ENCODE data around the gene CBX3.
"Not testable (repeated sequence)": the region's sequence is repeated elsewhere in the genome, so short reads cannot be mapped to it uniquely, and the experiment has no call there.

CBX3 gene

GRCh38 chr7:26188957-26189541, 12.5 kb upstream of the CBX3 start:
- no peak for DNase-seq

DNA sequence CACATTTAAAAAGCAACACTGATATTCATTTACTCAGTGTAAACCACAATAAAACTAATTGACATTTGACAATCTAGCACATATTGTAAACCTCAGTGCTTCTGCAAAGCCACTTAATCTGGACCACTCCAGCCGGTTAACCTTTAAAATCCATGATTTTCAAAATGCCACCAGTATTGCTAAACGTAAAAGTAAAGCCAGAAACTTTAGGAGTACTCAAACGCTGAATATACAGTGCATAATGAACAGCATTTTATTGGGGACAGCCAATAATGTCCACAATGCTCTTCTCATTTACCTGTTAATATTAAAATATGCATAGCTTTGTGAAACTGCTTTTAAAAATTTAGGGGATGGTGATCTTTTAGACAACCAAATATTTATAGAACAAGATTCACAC, 11.8 kb upstream of the CBX3 start:
- no peak for DNase-seq

- no peak for DNase-seq
Measured at GRCh38 chr7:26190417-26190869, 11.1 kb upstream of the CBX3 start.

DNA sequence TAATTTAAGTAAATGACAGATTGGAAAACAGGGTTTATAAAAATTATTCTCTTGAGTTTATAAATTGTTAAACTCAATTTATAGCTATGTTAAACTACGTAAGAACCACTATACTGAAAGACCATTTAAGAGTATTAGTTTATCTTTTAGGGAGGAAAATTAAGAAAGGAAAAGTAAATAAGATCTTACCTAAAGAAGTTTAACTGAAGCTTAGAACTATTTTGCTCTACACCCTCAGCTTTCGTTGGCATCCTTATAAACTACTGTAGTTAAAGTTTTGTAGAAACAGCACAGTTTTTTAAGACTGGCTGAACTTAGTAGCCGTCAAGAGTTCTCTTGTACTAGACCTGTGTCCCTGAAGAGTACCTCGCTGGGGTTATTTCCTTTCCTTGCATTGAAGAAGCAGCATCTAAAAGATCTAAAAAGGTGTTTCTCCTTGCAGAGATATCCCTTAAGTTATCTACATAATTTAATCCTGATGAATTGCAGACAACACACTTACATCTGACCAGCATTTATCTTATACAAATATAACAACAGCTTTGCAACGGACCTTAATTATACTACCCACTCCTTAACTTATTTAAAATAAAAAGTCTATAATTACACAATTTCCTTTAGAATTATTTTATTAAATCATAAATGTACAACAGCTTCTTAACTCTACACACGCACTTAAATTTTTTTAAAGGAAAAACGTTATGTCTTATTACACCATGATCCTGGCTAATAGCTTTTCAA, 10.1 kb upstream of the CBX3 start:
- DNase-seq = no peak

GRCh38 chr7:26191974-26192479, 9.5 kb upstream of the CBX3 start:
- no peak for DNase-seq

GRCh38 chr7:26192485-26193087, 9.0 kb upstream of the CBX3 start:
- DNase-seq = no peak

DNA sequence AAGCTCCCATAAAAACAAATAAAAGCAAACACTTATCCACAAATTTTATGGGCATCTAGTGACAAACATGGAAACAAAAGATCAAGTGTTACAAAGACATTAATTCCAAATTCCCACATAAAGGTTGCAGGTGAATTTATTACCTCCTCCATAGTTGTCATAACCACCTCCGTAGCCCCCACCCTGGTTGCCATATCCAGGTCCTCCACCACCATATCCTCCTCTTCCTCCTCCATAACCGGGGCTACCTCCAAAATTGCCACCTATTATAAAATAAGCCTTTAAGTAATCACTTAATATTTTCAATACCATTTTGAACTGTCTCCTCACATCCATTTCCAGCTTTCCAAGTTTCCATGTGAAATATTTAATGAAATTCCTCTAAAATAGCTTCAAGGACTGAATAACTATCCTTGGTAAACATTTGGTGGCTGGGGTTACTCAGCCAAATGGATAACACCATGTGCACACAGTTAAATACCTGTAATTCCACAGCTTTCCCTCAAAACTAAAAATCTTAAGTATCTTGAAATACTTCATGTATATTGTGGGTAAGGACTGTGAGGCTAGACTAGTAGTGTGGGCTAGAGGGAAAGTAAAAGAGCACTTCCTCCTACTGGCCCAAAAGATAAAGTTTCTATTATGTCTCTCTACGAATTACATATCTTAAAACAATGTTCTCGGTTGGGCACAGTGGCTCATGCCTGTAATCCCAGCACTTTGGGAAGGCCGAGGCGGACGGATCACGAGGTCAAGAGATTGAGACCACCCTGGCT, 7.9 kb upstream of the CBX3 start:
- DNase-seq = no peak

- DNase-seq = not testable (repeated sequence)
Measured at GRCh38 chr7:26194764-26195163, 6.8 kb upstream of the CBX3 start.

DNA sequence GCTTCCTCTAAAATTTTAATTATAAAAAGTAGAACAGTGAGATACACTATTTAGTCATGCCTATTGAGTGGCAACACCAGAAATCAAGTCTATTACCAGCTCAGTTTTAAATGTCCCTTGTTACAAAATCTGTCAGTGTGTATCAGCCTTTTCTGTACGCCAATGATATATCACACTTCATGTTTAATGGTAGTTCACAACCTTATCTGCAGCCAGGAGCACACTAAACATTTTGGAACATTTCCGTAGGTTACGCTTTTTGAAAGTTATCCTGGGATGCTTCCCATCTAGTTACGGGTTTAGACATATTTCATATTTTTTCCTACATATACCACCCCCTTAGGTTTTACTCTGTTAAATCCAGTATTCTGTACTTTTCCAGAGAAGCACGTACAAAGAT, 6.4 kb upstream of the CBX3 start:
- DNase-seq = no peak

- DNase-seq = no peak
Measured at GRCh38 chr7:26195867-26196657, 5.5 kb upstream of the CBX3 start.

DNA sequence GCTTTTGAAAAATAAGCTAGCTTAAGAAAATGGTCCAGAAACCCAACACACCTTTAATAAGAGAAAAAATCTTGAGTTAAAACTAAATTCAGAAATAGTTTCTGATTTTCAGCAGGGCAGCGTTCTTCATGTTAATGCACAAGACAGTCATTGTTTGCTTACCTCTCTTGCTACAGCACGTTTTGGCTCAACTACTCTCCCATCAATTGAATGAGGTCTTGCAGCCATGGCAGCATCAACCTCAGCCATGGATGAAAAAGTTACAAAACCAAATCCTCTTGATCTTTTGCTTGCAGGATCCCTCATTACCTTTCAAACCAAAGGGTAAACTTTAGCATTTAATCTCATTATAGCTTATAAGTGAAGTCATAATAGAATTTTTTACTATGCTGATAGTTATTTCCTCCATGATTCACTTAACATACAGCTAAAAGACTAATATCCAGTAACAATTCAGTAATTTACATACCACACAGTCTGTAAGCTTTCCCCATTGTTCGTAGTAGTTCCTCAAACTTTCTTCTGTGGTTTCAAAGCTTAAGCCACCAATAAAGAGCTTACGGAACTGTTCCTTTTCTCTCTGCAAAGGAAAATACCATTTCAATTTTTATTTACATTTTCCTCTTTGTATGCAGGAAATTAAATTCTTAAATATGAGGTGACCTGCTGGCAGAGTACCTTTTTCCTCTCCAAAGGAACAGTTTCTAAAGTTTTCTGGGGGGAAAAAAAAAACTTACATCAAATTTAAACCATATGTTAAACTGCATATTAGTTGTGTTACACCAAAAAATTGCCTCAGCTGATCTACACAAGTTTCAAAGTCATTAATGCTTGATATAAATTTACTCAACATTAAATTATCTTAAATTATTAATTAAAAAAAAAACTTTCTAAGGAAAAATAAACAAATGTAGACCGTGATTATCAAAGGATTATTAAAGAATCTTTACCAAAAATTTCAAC, 4.1 kb upstream of the CBX3 start:
- DNase-seq = no peak

GRCh38 chr7:26198133-26198780, 3.3 kb upstream of the CBX3 start:
- DNase-seq = no peak

DNA sequence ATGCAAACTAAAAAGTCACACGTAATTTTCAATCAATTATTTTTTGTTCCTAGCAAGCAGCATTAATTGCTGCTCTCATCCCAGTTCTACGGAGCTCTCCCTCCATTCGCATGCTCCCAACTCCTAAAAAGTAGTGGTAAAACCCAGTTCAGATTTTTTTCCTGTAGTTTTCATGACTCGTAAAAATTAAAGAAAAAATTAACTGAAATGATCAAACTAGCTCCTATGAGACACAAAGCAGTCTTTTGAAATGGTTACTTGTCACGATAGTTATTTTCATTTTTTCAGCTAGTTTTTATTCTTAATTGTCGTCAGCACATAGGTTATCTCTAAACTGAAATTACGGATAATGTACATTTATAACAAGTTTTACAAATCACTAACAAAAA, 2.8 kb upstream of the CBX3 start:
- DNase-seq = no peak

DNA sequence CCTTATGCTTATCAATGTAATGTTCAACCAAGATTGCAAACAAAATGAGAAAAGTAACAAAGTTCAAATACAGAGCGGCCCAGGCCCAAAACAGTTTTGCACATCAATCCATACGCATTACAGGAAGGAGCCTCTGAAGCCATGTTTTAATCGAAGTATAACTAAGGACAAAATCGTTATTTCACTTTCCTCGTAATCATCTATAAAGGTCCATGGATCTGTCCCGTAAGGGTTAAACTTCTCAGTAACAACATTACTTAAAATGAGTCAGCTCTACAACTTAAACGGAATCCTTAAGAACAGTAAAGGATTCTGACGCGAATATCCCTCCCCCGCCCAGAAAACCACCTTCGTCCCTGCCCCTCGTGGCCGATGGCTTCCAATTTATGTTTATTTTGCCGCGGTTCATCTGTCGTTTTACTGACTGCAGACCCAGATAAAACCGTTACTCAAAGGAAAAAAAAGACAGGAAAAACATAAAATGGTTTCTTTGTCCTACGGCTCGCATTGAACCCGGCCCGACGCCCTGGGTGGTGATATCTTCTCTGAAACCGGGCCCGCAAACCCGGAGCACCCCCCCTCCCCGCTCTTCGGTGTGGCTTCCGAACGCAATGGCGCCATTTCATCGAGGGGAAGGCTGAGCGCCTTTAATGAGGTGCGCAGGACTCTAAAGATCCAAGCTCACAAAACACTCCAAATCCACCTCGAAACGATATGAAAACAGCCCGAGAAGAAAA, 2.1 kb upstream of the CBX3 start:
- DNase-seq = peak; percentile 33

- peak; percentile 34 for DNase-seq
Measured at GRCh38 chr7:26200038-26200443, 1.5 kb upstream of the CBX3 start.

DNA sequence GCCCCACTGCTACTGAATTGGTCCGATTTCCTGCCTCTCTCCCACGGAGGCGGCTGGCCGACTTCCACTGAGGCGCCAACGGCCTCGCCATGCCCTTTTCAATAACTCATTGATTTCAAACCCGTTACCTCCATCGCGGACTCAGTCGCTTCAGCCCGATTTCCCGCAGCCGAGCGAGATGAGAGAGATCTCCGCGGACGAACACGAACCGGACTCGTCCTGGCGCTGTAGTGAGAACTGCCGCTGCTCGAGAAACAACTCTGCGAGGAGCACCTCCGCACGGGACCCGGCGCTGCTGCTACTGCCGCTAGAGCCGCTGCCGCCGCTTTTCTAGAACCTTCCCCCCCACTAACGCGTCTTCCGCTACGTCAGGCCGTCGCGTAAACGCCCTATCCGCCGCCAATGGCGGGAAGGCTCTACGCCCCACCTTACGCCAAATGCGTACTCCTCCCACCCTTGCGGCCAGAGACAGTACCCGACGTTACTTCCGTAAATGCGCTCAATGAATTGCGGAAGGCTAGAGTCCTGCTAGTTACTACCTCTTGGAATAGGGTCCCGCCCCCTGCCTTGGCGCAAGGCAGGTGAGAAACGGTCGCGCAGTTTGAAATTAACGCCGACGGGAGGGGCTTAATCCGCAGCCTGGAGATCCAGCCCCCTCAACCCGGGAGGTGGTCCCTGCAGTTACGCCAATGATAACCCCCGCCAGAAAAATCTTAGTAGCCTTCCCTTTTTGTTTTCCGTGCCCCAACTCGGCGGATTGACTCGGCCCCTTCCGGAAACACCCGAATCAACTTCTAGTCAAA, 900 bp upstream of the CBX3 start, which contains the start of gene HNRNPA2B1:
HNRNPA2B1 (minus strand) TSS at position 303 of the 803 bp plus-strand sequence; CDS start at position 134, 169 bp downstream.
- DNase-seq = peak; percentile 92

DNA sequence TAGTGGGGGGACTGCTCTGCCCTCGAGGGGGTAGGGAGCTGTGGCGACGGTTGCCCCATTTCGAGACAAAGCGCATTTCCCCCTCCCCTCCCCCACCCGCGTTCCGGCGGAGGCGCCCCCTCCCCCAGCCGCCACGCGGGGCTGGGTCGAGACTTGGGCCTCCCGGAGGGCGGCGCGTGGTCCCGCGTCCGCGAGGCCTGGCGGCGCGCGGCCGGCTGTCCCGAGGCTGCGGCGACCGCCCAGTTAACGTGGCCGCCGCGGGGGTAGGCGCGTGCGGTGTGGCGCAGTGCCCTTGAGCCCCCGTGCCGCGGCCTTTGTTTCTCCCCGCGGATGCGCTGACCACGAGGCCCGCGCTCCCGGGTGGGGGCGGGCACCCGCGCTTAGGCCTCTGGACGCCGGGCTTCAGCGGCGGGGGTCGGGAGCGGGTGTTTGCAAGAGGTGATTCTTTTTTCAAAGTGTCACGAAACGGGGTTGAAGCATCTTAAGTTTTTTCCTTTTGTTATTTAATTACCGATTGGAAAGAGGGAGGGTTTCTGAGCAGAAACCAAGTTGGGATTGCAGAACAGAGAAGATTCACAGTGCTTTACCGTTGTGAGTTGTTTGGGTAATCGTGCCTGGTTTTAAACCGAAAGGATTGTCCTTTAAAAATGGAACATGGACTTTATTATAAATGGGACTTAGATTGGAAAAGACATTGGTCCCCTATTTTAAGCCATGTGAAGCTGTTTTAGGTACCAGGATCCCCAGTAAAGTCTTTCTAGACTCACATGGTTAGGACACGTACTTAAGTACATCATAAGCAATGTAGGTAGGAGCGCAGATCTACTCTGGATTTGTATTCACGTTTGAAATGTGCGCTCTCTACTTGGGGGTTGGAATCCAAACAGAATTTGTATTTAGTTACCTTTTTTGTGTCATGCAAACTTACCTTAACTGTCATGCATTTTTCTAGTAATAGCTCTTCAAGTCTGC, 760 bp downstream of the CBX3 start:
- peak; percentile 25 for DNase-seq

DNA sequence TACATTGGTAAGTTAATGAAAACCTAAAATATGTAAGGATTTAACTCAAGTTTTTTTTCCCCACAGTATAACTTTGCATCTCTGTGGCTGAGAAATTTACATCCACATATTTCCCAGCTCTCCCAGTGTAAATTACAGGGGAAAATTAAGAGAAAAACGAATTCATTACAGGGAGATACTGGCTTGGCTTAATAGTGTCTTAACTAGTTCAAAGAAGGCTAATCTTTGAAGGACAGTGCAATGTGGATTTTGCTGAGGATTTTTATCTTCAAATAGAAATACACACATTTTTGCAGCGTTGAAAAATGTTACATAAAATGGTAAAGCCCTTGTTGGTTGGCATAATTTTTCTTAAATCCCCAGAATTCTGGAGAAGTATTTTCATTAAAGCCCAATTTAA, 1.5 kb downstream of the CBX3 start:
- DNase-seq = no peak

Data from HCEC 1CT (cell line).